ENCODE data around the gene GPHN. TPM values are rescaled to one million over a fixed set of nuclear protein-coding genes. Genes with fewer than 3 reads are reported as not detected.

GPHN gene
- total and polyA plus RNA-seq, 2 of the 8 experiments (the other 6 are each of a cell fraction or from before 2014, with no cell fraction given): 6.0 to 16.0 TPM

GRCh38 chr14:66752109-66752508 is 244.2 kb downstream of the GPHN start (continued):
- no peak for TF ChIP-seq SP1 (IDR thresholded peaks at IDR 0.05; ENCODE audit: low read depth, low read length)

Data from H1 (cell line).